ENCODE measurements around the gene PDIA6.

DNA sequence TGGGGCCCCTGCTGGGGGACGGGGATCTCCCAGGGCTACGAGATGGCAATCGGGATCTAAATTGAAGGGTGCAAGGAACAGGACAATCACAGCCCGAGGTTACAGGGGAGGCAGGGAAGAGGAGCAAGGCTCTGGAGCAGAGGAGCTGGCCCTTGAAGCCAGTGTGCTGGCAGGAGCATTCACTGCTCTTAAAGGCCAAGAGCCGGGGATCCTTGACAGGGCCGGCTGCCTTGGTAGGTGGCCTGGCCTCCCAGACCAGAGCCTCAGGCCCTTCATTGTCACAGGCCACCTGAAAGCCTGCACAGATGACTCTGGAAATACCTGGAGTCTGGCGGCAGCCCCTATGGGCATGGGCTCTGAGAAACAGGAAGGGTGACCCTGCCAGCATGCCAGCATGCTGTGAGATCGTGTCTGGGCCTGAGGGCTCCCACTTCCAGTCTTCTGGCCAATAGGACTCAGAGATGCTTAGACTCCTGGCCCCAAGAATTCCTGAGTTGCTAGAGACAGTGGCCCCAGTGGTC is 38.7 kb downstream of the PDIA6 start:
- TF ChIP-seq, protein P1, sequence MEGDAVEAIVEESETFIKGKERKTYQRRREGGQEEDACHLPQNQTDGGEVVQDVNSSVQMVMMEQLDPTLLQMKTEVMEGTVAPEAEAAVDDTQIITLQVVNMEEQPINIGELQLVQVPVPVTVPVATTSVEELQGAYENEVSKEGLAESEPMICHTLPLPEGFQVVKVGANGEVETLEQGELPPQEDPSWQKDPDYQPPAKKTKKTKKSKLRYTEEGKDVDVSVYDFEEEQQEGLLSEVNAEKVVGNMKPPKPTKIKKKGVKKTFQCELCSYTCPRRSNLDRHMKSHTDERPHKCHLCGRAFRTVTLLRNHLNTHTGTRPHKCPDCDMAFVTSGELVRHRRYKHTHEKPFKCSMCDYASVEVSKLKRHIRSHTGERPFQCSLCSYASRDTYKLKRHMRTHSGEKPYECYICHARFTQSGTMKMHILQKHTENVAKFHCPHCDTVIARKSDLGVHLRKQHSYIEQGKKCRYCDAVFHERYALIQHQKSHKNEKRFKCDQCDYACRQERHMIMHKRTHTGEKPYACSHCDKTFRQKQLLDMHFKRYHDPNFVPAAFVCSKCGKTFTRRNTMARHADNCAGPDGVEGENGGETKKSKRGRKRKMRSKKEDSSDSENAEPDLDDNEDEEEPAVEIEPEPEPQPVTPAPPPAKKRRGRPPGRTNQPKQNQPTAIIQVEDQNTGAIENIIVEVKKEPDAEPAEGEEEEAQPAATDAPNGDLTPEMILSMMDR (IDR thresholded peaks at IDR 0.05), result no peak
- TF ChIP-seq POLR2AphosphoS5 (IDR thresholded peaks at IDR 0.05), result no peak
